ENCODE data around the gene RAD51B.

Gene RAD51B

DNA sequence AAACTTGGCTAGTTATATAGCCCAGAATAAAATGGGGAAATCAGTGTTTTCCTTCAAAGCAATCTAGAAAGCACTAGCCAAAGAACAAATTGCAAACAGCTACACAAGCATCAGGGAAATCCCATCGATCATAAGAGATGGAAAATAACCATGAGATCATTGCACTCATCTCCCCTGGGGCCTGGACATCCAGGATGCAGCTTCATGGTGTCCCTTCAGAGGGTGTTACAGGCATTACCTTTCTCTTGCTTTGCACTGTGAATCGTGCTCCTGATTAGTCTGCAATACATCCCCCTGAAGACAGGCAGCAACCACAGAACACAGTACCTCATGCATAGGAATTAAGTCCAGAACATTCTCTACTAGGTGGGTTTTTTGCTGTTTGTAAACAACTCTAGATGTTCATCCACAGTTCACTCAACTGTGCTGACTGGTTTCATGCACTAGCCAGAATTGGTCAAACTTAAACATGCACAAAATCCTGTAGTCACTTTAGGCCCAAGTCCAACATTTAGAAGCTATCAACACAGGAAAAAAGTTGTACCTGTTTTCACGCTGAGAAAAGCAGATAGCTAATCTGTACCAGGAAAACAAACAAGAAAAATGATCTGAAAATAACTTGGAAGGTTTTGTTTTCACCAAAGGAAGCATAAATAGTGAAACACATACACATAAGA, 853.2 kb downstream of the RAD51B start:
- DNase-seq, result no peak

DNA sequence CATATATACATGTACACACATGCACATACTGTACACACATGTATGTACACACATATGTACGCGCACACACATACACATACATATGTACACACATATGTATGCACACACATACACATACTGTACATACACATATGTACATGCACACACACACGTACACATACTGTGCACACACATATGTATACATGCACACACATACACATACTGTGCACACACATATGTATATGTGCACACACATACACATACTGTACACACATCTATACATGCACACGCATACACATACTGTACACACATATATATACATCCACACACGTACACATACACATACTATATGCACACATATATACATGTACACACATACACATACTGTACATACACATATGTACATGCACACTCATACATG, 853.9 kb downstream of the RAD51B start:
- no peak for DNase-seq

DNA sequence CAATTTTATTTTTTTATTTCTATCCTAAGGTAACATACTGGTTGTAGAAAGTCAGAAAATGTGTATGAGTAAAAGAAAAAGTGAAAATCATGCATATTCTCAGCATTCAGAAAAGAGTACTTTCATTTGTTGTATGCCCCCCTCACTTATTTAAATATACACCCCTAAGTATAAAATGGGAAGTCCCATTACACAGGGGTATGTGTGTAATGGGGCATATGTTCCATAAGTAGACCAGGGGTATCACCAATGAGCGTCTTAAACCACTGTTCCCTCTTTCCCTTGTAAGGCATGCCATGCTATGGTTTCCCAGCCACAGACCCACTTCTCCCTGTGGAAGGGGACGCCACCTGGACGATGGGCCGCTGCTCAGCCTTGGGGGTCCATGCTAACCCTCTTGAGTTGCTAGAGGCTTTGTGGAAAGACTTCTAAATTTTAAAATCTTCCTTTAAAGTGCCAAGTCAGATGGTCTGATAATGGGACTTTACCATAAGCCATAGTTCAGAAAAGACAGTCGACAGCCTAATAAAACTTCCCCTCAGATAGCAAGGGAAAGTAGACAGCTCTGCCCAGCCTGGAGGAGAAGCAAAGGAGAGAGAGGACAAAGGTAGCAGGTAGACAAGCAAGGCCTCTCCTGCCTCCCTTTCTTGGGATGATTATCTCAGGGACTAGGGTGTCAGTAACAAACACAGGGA, 855.1 kb downstream of the RAD51B start:
- no peak for DNase-seq

DNA sequence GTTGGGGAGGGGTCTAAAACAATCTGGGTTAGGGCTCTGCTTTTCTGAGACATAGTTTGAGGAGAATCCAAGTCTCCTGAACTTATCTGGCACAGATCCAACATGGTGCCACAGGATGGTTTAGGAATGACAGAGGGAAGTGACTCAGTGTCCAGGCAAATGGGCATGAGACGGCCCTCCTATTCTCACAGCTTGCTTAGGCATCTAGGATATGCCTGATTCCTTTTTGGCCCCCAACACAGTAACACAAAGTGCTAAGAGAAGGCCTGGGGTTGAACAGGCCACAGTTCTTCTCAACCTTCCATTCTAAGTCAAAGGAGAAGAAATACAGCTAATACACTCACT, 855.6 kb downstream of the RAD51B start:
- DNase-seq, result no peak

DNA sequence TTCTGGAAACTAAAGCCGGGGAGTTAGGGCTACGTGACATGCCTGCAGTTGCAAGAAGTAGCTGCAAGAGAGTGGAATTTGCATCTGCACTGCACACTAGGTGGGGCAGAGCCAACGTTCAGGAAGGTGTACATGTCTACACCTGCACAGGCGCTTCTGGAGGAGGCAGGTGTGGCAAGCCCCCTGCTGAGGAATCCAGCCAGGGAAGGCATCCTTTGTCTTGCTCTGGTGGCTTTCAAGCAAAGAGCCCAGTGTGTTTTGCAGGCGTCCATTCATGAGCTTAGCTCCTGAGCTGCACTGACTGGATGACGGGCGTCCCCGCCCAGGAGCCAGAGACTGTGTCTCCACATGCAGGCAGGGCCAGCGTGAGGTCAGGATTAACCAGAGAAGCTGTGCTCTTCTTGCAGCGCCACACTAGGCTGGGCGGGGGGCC, 856.9 kb downstream of the RAD51B start:
- DNase-seq, result peak; percentile 71

DNA sequence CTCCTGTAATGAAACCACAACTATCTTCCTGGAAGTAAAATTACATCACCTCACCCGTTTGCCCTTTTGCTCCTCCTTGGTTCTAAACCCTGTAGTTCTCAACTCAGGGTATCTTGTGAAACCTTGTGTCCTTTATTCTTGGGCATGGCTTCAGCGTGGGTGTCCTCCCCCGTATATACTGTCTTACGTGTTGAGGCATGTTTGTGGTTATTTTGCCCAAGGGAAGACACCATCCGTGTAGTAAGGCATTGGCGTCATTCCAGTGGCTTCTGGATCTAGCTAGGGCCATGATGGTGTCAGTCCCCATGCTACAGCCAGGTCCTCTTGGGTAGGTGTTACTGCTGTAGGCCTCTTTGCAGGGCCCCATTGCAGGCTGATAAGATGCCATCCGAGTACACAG, 857.9 kb downstream of the RAD51B start:
- DNase-seq, result no peak

DNA sequence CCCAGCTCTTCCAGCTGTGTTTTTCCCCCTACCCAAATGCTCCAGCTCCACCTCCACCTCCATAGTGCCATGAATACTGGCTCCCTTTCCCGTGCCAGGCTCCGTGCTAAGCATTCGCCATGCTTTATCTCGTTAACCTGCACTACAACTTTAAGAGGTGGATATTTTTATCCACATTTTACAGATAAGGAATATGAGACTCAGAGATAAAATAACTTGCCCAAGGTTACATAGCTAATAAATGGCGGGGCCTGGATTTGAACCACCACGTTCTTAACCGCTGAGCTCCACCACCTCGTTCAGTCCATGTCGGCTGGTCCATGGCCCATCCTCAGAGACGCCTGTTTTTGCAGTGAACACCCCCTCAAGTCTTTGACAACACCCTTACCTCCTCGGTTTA, 858.3 kb downstream of the RAD51B start:
- DNase-seq, result no peak

DNA sequence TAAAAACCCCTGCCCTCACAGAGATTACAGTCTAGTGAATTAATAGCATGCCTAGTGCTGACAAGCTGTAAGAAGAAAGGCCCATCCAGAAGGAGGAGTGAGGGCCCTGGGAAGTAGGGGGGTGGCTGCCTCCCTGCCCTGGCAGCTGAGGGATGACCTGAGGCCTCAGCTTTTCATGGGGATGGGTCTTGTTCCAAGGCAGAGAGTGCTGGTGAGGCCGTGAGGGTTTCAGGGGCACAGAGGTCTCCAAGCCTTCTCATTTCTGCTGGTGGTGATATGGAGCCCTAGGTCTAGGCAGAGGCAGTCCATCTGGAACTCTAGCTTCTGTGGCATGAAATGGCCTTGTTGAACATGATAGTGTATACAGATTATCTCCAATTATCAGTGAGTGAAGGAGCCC, 858.9 kb downstream of the RAD51B start:
- DNase-seq, result no peak

DNA sequence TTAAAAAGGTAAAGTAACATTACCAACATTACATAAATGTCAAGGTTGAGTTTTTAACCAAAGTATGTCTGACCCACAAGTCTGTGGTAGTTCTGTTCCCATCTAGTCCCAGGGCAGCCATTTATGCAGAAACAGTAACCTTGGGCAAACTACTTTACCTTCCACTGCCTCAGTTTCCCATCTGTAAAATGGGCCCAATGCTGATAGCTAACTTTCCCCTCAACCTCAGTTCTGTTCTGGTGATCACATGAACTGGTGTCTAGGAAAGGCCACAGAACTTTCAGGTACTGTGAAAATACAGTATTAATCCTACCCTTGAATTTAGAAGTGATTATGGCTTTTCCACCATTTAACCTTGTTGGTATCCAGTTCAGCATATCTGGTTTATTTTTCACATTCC, 859.7 kb downstream of the RAD51B start:
- DNase-seq, result no peak

DNA sequence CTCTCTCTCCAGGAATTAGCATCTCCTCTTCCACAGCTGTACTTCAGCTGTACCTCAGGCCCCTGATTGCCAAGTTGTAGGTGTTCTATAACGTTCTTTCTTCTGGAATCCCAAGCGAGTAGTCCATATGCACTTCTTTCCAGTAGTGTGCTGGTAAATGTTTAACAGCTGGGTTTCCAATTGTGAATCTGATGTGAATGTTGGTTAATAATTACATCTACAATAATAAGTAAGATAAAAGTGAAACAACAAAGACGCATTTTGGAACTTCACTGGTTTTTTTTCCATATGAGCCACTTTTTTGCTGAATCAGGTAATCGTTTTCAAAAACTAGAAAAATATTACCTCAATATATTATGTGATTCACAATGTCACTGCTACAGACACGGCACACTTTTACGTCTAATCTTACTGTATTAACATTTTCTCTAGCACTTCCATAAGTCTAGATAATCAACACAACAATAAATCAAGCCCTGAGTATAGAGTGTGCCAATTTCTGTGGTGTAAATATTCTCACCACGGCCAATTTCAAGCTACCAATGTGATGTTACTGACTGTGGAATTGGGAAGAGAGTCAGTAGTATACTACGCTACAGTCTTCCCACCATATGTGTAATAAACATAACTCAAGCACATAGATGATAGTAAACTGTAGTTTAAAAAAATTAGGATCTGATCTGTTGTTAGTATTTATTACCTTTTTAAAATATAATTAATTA, 860.3 kb downstream of the RAD51B start:
- no peak for DNase-seq

DNA sequence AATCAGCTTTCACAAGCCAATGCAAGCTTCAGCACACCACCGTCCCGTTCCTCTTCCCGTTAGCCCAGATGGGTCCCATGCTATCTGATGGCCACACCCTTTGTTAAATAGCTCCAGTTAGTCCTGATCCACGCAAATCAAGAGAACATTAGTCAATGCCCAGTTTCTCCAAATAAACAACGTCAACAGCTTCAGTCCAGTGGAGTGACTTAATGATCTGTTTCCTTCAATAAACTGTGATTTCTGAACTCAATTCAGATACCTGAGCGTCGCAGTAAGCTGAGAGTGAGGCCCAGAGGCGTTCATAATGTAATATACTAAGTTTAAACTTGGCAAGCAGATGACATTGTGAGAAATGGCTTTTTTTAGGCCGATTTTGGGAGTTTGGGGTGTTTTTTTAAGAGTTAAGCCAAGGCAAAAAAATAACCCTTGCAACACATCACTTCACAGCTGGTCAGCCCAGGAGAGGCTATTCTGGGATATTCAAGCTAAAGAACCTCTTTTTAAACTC, 861.0 kb downstream of the RAD51B start:
- DNase-seq, result no peak

DNA sequence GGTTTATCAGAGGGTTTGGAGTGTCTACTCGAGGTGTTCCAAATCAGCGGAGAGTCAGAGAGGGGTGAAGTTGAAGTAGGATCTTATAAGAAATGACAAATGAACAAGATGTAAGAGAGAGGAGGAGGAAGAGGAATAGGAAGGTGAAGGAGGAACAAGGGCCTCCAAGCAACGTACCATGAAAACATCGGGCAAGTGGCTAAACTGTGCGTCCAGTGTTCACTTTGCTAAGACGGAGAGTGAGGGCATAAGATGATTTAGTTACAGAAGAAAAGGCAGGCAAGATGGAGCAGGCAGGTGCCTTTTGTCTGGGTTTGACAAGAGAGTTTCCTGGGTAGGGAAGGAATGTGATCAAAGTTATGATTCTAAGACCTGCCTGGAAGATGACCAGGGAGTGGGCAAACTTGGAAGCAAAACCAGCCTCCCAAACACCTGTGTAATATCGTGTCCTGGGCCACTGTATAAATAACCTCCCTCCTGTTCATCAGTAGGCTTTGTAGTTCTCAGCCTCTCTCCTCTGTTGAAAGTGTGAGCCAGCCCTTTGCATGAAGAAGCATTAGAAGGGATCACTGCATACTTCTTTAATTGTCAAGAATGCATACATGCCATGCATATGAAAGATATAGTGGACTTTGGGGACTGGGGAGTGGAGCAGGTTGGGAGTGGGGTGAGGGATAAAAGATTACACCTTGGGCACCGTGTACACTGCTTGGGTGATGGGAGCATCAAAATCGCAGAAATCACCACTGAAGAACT, 861.9 kb downstream of the RAD51B start:
- no peak for DNase-seq

DNA sequence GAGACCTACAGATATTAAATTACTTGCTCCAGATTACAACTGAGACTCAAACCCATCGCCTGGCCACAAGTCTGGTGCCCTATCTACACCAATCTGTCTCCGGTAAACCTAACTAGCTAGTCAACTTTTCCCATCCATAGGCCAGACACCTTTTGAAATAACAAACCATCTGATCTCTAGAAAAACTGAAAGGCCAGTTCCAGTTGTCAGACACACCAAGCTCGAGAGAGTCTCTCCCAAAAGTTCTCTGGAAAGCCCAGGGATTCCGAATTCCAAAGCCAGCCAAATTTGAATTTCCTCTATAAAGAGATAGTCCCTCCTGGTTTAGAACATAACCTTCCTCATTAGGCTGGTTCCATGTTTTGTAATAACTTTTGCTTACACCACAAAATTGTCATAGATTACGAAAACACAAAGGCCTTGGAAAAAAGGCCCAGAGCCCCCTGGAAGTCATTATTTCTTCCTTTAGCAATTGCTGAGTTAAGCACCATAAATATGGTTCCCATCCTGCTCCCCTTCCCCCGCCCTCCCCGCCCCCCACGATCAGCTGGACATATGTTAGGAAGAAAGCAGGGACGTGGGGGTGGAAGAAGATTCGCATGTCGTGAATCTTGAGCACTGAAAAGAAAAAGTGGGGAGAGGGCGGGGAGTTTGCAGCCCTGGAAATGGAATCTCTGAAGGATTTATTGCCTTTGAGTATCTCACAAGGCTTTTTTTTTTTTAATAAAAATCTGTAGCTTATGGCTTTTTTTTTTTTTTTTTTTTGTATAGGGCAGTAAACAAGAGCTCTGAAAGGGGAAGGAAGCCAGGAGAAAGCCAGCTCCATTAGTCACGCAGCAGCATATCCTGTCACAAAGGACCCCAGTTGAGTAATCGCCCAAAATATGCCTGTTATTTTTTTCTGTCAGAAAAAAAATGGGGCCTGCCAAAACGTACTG, 862.9 kb downstream of the RAD51B start:
- DNase-seq, result no peak

DNA sequence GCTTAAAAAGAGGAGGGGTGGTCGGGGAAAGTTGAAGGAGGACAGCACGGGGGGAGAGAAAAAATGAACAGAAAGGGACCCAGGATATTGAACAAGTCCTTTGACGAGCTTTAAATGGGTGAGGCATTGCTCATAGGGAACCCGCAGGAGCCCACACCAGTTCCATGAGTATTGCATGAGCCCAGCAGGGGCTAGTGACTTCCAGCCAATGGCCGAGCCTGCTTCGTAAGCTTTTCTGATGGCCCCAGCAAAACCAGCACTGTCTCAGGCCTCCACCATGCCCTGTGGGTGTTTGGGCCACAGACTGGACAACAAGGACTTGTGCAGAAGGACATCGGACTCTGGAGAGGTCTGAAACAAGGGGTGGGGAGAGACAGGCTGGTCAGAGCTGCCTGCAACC, 863.7 kb downstream of the RAD51B start:
- no peak for DNase-seq

DNA sequence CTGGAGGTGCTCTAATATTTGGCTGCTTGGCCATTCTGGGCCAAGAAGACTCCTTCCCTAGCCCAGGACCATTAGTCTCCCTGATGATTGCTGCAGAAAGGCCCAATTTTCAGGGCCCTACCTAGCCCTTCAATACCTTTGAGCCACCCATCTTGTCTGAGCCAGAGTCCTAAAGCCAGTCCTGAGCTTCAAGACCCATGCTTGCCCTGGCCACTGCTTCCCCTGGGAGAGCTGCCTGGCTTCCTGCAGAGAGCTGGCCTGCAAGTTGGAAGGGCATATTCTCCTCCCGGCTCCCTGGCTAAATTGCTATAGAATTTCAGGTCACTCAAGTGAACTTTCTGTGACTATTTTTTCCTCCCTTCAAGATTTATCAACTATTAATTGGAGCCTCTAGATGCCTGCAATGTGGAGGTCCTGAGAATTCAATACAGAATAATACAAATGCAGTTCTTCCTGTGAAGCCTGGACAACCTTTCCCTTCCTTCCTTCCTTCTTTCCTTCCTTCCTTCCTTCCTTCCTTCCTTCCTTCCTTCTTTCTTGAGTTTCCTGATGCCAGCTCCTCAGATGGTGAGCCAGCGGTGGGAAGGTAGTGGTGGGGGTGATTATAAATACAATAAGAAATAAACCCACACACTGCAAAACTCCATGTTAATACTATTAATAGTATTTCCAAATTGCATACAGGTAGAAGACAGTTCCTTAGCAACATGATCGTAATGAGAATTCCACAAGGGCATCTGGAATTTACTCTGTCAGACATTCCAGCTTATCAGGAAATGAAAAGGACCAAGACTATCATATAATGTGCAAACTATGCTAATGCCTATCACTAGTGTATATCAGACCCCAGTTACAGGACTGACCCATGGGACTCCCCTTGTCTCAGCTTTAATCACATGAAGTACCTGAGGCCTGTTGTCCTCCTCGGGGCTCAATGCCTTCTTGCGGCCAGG, 865.2 kb downstream of the RAD51B start:
- DNase-seq, result no peak

DNA sequence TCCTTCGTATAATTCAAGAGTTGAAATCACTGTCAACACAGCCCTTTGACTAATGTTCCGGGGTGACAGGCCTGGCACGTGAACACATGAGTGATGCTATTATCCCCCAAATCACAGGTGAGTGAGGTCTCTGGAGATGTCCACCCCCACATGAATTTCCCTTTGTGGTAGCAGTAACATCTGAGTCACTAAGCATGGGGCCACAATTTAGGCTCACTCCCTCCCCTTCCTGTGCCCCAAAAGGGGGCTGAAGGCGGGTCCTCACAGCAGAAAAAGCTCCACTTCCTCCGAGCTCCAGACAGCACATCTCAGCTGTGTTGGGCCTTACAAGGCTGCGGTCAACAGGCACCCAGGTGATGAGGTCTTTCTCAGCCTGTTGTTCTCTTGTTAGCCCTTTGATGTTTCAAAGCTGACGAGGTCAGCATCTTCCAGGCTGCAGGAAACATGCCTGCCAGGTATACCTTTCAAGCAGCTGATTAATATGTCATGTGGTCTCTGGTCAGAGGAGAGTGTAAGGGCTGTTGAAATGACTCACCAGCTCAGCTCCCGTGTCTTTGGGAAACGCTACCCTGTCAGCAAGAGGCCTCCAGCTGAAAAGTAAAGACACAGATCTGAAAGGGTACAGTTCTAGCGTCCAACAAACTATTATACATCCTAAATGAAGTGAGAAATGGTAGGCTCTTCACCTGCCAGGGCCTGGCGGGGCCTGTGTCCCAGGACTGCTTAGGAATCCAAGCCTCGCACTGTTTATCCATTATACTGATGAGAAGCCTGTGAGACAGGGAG, 866.0 kb downstream of the RAD51B start:
- DNase-seq, result no peak

DNA sequence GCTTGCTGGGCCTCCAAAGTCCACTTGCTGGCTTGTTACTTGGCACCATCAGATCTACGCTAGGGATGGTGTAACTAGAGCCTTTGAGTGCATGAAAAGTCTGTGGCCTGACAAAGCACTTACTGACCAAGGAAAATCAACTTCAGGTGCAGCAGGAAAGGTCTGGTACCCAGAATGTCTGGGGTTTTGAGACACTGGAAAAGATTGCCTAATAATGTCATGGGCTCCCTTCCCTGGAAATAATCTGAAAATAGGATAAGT, 866.6 kb downstream of the RAD51B start:
- DNase-seq, result no peak

DNA sequence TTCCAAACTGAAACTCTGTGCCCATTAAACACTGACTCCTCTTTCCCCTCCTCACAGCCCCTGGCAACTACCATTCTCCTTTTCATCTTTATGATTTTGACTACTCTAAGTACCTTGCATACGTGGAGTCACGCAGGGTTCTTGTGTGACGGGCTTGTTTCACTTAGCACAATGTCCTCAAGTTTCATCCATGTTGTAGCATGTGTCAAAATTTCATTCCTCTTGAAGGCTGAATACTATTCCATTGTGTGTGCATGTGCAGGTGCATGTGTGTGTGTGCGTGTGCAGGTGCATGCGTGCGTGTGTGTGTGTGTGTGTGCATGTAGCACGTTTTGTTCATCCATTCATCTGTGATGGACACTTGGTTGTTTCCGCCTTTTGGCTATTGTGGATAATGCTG, 867.1 kb downstream of the RAD51B start:
- DNase-seq, result no peak

DNA sequence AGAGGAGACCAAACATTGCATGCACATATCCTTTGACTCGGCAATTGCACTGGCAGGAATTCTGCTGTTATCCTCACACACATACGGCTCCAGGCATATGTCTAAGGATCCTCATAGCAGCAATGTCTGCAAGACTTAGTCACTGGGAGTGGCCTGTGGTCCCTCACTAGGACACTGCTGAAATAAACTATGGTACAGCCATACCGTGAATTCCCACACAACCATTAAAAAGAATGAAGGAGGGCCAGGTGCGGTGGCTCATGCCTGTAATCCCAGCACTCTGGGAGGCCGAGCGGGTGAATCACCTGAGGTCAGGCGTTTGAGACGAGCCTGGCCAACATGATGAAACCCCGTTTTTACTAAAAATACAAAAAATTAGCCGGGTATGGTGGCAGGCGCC, 868.2 kb downstream of the RAD51B start:
- DNase-seq, result no peak

DNA sequence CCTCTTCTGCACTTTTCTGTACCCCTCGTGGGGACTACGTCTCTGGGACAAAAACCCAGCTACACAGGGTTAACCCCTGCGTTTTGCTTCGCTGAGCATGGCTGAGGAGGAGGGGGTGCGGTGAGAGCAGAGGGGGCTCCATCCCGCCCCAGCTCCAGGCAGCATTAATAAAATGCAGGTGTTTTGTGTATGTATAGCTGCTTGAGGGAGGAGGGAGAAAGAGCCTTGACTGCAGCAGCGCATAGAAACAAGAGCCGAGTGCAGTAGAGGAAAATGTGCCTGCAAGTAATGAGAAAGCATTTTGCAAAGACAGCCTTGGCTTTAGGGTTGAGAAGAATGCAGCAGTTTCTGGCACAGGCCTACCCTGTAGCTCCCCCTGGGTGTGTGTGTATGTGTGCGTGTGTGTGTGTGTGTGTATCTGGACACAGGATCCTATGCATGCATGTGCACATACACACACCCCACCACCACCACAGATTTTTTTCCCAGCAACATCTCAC, 869.3 kb downstream of the RAD51B start:
- peak; percentile 35 for DNase-seq

Measured in NCI-H526 treated with DMSO at 0.1 percent for 48 hours (cell line).